ENCODE data around the gene XYLT1. TPM values are rescaled to one million over a fixed set of nuclear protein-coding genes. Genes with fewer than 3 reads are reported as not detected.
"Not testable (repeated sequence)": the region's sequence is repeated elsewhere in the genome, so short reads cannot be mapped to it uniquely, and the experiment has no call there.

Gene XYLT1
- total RNA-seq, 1 donor from 2014 or later = 16.4 TPM

DNA sequence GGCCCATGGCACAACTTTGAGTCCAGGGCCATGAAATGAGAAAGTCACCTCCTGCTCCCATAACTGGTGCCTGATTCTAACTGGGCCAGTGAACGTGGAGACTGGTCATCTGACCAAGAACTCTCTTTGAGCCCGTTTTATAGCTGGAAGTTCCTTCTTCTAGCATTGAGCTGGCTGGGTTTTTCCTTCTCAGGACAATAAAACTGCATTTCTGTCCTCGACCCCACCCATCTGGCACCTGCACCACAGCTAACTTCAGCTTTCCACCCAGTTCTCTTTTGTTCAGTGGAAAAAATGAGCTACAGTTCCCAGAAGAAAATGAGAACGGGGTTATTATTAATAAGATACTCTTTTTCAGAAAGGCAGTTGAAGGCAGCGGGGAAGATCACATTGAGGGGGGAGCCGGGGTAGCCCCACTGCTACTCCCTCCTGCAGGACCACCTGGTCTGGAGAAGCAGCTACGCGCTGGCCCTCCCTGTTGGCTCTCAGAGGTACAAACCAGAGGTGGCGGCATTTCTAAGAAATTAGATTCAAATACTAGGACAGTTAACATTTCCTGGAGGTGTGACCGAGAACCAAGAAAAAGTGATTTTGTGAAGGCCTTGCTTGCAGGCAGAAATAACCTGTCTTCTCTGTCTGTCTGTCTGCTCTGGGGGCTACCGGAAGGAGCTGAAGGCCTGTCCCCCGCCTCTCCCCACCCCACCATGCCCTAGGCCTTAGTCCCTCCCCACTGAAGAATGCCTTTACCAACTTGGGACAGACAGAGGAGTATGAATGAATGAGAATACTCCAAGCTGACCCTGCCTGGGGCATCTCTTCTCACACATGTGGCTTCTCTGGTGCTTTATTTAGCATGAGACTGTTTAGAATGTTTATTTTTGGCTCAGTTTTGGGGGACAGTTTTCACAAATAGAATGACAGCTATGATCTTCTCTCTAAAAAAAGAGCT, 123.9 kb downstream of the XYLT1 start:
- no peaks in the 10 kb centered on the region for H3K9me3 Mint-ChIP-seq
- H3K4me3 Mint-ChIP-seq = peak overlapping the region; percentile 71
- H3K36me3 Mint-ChIP-seq (ENCODE audit: low read depth) = peaks cover 10% of the 10 kb centered on the region
- no peaks in the 10 kb centered on the region for H3K27me3 Mint-ChIP-seq (ENCODE audit: insufficient read depth)
- peaks cover 85% of the 10 kb centered on the region for H3K4me1 Mint-ChIP-seq (ENCODE audit: low read depth)
- peak; percentile 27 for DNase-seq (ENCODE audit: low spot score)
- H3K27ac Mint-ChIP-seq = peak overlapping the region; percentile 99
- intact Hi-C loops (cut with micrococcal nuclease) = loop anchor here (1.0 to 5.0 kb wide), 5 partner anchors 12 to 1425 kb away; no protein-coding TSS in a partner anchor

DNA sequence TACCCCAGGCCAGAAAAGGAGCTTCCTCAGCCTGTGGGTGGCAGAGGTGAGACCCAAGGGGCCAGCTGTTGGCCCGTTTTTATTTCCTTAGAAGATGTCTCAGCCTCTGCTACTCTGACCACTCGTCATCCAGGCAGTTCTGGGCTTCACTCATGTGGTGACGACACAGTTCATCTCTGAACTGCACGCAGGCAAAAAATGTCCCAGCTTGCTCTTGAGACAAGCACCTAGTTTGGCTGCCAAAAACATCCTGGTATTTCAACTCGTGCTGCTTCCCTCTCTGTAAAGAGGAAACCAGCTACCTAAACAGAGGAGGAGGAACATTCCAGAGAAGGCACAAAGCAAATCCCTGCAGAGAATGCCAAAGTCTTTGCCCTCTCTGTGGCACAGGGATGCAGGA, 125.7 kb downstream of the XYLT1 start:
- Mint-ChIP-seq H3K4me1 (ENCODE audit: low read depth) (peaks cover 87% of the 10 kb centered on the region), H3K9me3 (no peaks in the 10 kb centered on the region), H3K4me3 (peak overlapping the region; percentile 41), H3K27me3 (ENCODE audit: insufficient read depth) (no peaks in the 10 kb centered on the region), H3K27ac (peak overlapping the region; percentile 92), H3K36me3 (ENCODE audit: low read depth) (peaks cover 10% of the 10 kb centered on the region)
- no peak for DNase-seq (ENCODE audit: low spot score)
- intact Hi-C loops (cut with micrococcal nuclease) = loop anchor here (1.0 to 5.0 kb wide), 3 partner anchors 38 to 1427 kb away; partner anchors contain the start of gene XYLT1

DNA sequence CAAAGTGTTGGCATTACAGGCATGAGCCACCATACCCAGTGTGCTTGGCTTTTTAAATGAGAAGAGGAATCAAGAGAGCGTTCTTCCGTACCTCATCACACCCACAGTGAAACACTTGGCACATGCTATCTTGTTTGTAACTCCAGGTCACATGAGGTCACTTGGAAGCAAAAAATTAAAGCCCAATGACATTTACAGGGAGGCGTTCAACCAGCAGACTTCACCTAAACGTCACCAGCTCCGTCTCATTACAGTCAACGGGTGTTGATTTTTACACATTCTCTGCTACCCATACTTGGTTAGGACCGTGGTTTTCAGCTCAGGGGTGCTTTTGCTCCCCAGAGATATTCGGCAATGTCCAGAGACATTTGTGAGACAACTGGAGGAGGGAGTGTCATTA, 127.0 kb downstream of the XYLT1 start:
- Mint-ChIP-seq H3K27me3 (ENCODE audit: insufficient read depth) (no peaks in the 10 kb centered on the region), H3K4me3 (peak overlapping the region; percentile 37), H3K27ac (peak overlapping the region; percentile 87), H3K9me3 (no peaks in the 10 kb centered on the region), H3K4me1 (ENCODE audit: low read depth) (peaks cover 81% of the 10 kb centered on the region), H3K36me3 (ENCODE audit: low read depth) (peaks cover 6% of the 10 kb centered on the region)
- intact Hi-C loops (cut with micrococcal nuclease) = loop anchor here (1.0 kb wide), 3 partner anchors 26 to 74 kb away; no protein-coding TSS in a partner anchor
- no peak for DNase-seq (ENCODE audit: low spot score)

DNA sequence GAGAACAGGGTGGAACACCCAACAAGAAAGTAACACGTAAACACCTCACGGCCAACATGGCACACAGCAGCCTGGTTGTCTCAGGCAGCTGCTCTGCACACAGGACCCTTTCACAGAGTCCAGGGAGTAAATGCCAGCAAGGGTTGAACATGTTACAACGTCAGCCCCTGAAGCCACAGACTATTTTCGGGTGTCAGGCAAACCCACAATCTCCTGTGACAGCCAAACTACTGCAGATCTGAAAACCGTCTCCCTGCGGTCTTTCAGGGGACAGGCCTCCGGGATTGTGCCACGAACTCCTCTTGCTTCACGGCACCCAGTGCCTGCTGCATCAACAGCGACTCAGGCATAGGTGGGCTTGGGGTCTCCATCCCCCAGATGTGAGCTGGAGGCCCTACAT, 127.7 kb downstream of the XYLT1 start:
- H3K4me1 Mint-ChIP-seq (ENCODE audit: low read depth) = peaks cover 77% of the 10 kb centered on the region
- peak overlapping the region; percentile 58 for H3K27ac Mint-ChIP-seq
- H3K4me3 Mint-ChIP-seq = peak overlapping the region; percentile 61
- no peaks in the 10 kb centered on the region for H3K27me3 Mint-ChIP-seq (ENCODE audit: insufficient read depth)
- peak; percentile 58 for DNase-seq (ENCODE audit: low spot score)
- no peaks in the 10 kb centered on the region for H3K9me3 Mint-ChIP-seq
- H3K36me3 Mint-ChIP-seq (ENCODE audit: low read depth) = peaks cover 6% of the 10 kb centered on the region
- intact Hi-C loops (cut with micrococcal nuclease) = loop anchor here (1.0 kb wide), 3 partner anchors 26 to 74 kb away; no protein-coding TSS in a partner anchor

DNA sequence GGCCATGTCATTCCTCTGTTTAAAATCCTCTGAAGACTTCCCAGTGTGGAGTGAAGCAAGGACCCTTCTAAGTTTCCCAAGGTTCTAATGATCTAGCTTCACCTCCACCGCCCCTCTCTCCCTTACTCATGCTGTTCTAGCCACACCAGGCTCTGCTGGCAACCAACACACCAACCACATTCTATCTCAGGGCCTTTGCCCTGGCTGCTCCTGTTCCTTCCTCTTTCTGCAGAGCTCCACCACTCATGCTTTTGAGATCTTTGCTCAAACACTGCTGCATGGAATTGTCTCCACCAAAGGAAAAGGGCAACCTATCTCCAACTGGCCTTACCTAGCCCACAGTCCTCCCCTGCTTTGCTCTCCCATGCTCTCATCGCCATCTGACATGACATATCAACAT, 128.7 kb downstream of the XYLT1 start:
- peaks cover 7% of the 10 kb centered on the region for H3K36me3 Mint-ChIP-seq (ENCODE audit: low read depth)
- H3K4me3 Mint-ChIP-seq = peak overlapping the region; percentile 58
- no peak for DNase-seq (ENCODE audit: low spot score)
- intact Hi-C loops (cut with micrococcal nuclease) = no loop called here
- no peaks in the 10 kb centered on the region for H3K9me3 Mint-ChIP-seq
- no peaks in the 10 kb centered on the region for H3K27me3 Mint-ChIP-seq (ENCODE audit: insufficient read depth)
- peaks cover 69% of the 10 kb centered on the region for H3K4me1 Mint-ChIP-seq (ENCODE audit: low read depth)
- peak overlapping the region; percentile 58 for H3K27ac Mint-ChIP-seq

DNA sequence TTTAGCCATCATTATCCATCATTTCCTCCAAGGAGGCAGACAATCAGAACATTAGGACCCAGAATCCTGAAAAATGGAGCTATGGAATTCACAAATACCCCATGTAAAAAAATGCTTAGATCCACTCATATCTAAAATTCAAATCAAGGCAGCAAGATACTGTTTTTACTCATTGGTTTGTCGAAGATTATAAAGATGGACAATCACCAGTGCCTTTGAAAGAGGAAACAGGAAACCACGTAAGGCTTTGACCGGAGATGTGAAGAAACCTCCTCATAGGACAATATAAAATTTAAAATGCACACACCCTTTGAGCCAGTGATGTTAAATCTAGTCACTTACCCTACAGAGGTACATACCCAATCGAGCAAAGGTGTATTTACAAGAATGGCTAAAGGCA, 130.0 kb downstream of the XYLT1 start:
- Mint-ChIP-seq H3K27me3 (ENCODE audit: insufficient read depth) (no peaks in the 10 kb centered on the region), H3K4me3 (peak overlapping the region; percentile 27), H3K36me3 (ENCODE audit: low read depth) (peaks cover 9% of the 10 kb centered on the region), H3K4me1 (ENCODE audit: low read depth) (peaks cover 61% of the 10 kb centered on the region), H3K9me3 (no peaks in the 10 kb centered on the region), H3K27ac (peak overlapping the region; percentile 54)
- intact Hi-C loops (cut with micrococcal nuclease) = no loop called here
- DNase-seq (ENCODE audit: low spot score) = no peak

DNA sequence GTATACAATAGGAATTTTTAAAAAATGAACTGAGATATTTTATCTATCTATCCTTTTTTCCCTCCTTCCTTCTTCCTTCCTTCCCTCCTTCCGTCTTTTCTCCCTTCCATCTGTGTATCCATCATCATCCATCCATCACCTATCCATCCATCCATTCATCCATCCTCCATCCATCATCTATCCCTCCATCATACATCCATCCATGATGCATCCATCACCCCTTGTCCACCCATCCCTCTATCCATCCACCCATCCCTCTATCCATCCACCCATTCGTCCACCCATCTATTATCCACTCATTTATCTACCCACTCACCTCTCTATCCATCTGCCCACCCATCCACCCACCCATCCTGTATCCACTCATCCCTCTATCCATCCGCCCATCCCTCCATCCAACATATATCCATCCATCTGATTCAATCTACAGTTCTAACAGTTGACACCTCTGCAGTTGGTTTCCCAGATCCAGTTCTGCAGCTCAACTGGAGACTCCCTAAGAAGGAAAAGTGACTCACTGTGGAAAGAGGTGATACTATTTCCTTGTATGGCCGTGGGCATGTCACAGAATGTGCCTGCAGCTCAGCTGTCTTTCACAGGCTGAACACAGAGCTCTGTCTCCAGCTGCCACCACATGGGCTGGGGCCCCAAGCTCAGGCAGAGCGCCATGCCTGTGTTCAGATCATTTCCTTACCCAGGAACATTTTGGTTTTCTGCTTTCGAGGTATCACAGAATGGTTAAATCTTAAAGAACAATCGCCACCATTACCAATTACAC, 130.8 kb downstream of the XYLT1 start:
- H3K36me3 Mint-ChIP-seq (ENCODE audit: low read depth) = peaks cover 12% of the 10 kb centered on the region
- DNase-seq (ENCODE audit: low spot score) = no peak
- no peak overlapping the region for H3K4me3 Mint-ChIP-seq
- no peaks in the 10 kb centered on the region for H3K9me3 Mint-ChIP-seq
- H3K4me1 Mint-ChIP-seq (ENCODE audit: low read depth) = peaks cover 58% of the 10 kb centered on the region
- H3K27ac Mint-ChIP-seq = no peak overlapping the region
- intact Hi-C loops (cut with micrococcal nuclease) = no loop called here
- H3K27me3 Mint-ChIP-seq (ENCODE audit: insufficient read depth) = no peaks in the 10 kb centered on the region

DNA sequence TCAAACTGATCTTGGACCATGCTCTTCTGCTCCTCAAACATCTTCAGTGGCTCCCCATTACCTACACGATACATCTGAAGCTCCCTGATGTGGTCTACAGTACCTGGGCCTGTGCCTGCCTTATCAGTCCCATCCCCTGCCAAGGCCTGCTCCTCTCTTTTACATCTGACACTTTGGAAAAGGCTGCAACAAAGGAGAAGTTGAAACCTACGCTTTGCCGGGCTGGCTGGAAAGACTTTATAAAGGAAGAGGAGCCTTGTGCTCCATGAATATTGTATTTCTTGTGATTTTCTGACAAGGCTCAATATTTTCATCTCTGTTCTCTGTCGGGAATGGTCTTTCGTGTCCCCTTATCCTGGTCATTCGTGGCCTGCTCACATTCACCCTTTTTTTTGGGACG, 132.5 kb downstream of the XYLT1 start:
- no peaks in the 10 kb centered on the region for H3K9me3 Mint-ChIP-seq
- no peak for DNase-seq (ENCODE audit: low spot score)
- H3K4me1 Mint-ChIP-seq (ENCODE audit: low read depth) = peaks cover 40% of the 10 kb centered on the region
- intact Hi-C loops (cut with micrococcal nuclease) = no loop called here
- no peak overlapping the region for H3K27ac Mint-ChIP-seq
- H3K27me3 Mint-ChIP-seq (ENCODE audit: insufficient read depth) = no peaks in the 10 kb centered on the region
- H3K36me3 Mint-ChIP-seq (ENCODE audit: low read depth) = peaks cover 10% of the 10 kb centered on the region
- H3K4me3 Mint-ChIP-seq = no peak overlapping the region

DNA sequence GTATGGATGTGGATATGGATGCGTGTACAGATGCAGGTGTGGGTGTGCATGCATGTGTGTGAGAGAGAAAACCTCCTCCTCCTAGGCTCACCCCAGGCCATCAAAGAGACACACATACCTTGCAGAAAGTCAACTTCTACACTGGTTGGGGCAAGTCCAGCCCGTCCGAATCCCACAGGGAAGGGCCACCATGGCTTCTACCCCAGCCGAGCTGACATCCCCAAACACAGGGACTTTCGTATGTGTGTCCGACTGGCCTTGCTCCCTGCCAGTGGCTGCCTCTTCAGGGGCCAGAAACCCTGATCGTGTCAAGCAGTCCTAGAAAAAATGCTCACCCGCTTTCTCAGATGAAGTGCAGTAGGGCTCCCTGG, 134.2 kb downstream of the XYLT1 start:
- peaks cover 8% of the 10 kb centered on the region for H3K36me3 Mint-ChIP-seq (ENCODE audit: low read depth)
- peaks cover 23% of the 10 kb centered on the region for H3K4me1 Mint-ChIP-seq (ENCODE audit: low read depth)
- H3K27ac Mint-ChIP-seq = no peak overlapping the region
- intact Hi-C loops (cut with micrococcal nuclease) = no loop called here
- DNase-seq (ENCODE audit: low spot score) = no peak
- H3K27me3 Mint-ChIP-seq (ENCODE audit: insufficient read depth) = no peaks in the 10 kb centered on the region
- H3K4me3 Mint-ChIP-seq = no peak overlapping the region
- no peaks in the 10 kb centered on the region for H3K9me3 Mint-ChIP-seq

DNA sequence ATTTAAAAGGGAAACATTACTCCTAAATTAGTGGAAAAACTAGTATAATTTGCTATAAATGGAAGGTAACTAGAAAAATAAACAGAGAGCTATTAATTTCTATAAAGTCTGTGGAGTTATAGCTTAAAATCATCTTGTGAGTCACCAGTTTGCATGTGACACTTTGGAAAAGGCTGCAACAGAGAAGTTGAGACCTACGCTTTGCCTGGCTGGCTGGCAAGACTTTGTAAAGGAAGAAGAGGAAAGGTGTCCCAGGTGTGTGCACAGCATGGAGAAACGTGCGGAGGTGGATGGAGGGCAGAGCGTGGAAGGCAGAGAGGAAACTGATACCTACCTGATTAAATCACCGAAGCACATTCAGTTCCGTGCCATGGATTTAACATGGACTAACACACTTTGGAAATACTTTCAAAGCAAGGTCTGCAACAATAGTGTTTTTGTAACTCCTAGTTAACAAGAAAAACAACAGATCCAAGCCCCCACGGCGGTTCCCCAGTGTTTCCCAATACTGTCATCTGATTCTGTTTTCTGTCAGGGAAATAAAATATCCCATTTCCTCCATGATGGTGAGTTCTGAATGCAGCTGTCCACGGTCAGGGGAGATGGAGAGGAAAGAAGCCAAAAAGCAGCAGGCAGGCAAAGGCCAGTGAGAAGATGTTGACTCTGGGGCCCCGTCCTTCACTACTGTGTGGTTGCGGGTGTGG, 134.8 kb downstream of the XYLT1 start:
- Mint-ChIP-seq H3K27me3 (ENCODE audit: insufficient read depth) (no peaks in the 10 kb centered on the region), H3K4me3 (no peak overlapping the region), H3K9me3 (no peaks in the 10 kb centered on the region), H3K4me1 (ENCODE audit: low read depth) (peaks cover 18% of the 10 kb centered on the region), H3K27ac (no peak overlapping the region), H3K36me3 (ENCODE audit: low read depth) (peaks cover 8% of the 10 kb centered on the region)
- no peak for DNase-seq (ENCODE audit: low spot score)
- intact Hi-C loops (cut with micrococcal nuclease) = no loop called here

DNA sequence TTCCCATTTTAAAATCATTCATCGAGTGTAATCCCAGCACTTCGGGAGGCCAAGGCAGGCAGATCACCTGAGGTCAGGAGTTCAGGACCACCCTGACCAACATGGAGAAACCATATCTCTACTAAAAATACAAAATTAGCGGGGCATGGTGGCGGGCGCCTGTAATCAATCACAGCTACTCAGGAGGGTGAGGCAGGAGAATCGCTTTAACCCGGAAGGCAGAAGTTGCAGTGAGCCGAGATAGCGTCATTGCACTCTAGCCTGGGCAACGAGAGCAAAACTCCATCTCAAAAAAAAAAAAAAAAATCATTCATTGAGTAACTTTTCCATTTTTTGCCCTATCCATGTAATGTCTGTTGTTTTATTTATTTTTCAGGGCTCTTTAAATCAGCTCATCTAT, 135.4 kb downstream of the XYLT1 start:
- H3K27ac Mint-ChIP-seq = not testable (repeated sequence)

DNA sequence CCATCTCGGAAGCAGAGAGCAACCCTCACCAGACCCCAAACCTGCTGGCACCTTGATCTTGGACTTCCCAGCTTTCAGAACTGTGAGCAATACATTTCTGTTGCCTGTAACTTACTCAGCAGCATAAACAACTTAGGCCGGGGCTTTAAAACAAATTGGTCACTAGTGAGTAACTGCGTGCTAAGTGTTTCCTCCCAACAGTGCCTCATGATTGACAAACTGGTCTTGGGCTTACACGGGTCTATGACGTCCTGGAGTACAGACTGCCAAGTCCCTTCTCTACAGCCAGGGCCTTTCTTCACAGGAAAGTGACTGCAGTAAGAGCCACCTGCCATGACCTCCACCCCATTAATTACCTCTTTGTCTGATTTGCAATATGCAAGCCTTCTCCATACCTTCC, 136.7 kb downstream of the XYLT1 start:
- Mint-ChIP-seq H3K27me3 (ENCODE audit: insufficient read depth) (no peaks in the 10 kb centered on the region), H3K27ac (no peak overlapping the region), H3K4me1 (ENCODE audit: low read depth) (peaks cover 10% of the 10 kb centered on the region), H3K4me3 (no peak overlapping the region), H3K9me3 (no peaks in the 10 kb centered on the region), H3K36me3 (ENCODE audit: low read depth) (peaks cover 8% of the 10 kb centered on the region)
- intact Hi-C loops (cut with micrococcal nuclease) = no loop called here
- DNase-seq (ENCODE audit: low spot score) = no peak

More for the DNA sequence above, 135.4 kb downstream of the XYLT1 start:
- H3K36me3 Mint-ChIP-seq (ENCODE audit: low read depth); DNase-seq (ENCODE audit: low spot score); intact Hi-C loops (cut with micrococcal nuclease); H3K27me3 Mint-ChIP-seq (ENCODE audit: insufficient read depth); H3K9me3 Mint-ChIP-seq; H3K4me3 Mint-ChIP-seq: not testable (repeated sequence)
- peaks cover 12% of the 10 kb centered on the region for H3K4me1 Mint-ChIP-seq (ENCODE audit: low read depth)
